ENCODE results near the gene SLC6A7. TPM values are rescaled to one million over a fixed set of nuclear protein-coding genes. Genes with fewer than 3 reads are reported as not detected.

The SLC6A7 gene
- total RNA-seq, 1 donor from 2014 or later = not detected

DNA sequence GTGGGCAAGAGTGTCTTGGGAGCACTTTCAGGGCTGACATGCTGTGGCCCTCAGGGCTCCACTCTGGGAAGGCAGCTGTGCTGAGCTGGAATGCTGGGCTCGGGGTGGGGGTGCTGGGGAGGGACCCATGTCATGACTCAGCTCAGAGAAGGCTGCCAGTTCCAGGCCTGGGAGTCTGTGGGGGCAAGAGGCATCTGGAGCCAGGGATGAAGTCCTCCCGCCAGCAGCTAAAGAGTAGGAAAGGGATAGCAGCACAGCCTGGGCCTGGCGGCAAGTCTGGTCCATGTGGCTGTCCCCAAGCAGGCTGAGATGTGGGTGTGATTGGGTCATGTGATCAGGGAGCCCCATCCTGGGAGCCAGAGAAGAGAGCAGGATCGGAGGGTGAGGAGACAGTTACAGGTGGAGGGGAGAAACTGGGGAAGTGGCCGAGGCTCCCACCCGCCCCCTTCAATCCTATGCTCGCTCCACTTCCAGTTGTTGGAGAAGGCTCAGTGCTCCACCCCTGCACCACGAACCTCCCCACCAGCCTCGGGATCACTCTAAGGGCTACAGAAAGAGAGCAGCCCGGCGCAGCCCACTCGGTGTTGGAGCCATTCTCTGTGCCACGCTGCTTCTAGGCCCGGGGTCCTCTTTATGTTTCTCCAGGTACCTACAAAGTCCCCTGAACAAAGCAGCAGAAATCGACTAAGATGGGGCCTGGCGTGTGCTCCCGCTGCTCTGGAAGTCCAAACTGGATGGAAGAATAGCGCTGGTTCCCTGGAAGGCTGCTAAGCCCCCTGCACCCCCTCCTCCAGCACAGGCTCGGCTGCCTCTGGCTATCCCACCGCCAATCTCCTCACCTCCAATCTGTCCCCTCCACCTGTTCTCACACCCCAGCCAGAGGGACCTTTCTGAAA, 46.3 kb upstream of the SLC6A7 start:
- DNase-seq (no peak), ATAC-seq (peak; percentile 29)
- H3K9me3 ChIP-seq = no peaks in the 10 kb centered on the region
- H3K4me3 ChIP-seq = peak overlapping the region; percentile 16
- H3K4me1 ChIP-seq = peaks cover 53% of the 10 kb centered on the region
- TF ChIP-seq, protein P1, sequence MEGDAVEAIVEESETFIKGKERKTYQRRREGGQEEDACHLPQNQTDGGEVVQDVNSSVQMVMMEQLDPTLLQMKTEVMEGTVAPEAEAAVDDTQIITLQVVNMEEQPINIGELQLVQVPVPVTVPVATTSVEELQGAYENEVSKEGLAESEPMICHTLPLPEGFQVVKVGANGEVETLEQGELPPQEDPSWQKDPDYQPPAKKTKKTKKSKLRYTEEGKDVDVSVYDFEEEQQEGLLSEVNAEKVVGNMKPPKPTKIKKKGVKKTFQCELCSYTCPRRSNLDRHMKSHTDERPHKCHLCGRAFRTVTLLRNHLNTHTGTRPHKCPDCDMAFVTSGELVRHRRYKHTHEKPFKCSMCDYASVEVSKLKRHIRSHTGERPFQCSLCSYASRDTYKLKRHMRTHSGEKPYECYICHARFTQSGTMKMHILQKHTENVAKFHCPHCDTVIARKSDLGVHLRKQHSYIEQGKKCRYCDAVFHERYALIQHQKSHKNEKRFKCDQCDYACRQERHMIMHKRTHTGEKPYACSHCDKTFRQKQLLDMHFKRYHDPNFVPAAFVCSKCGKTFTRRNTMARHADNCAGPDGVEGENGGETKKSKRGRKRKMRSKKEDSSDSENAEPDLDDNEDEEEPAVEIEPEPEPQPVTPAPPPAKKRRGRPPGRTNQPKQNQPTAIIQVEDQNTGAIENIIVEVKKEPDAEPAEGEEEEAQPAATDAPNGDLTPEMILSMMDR (IDR thresholded peaks at IDR 0.05) = no peak
- H3K27me3 ChIP-seq = no peaks in the 10 kb centered on the region
- H3K36me3 ChIP-seq = no peaks in the 10 kb centered on the region
- intact Hi-C loops (cut with DNase I) = no loop called here
- peak overlapping the region; percentile 78 for H3K27ac ChIP-seq

DNA sequence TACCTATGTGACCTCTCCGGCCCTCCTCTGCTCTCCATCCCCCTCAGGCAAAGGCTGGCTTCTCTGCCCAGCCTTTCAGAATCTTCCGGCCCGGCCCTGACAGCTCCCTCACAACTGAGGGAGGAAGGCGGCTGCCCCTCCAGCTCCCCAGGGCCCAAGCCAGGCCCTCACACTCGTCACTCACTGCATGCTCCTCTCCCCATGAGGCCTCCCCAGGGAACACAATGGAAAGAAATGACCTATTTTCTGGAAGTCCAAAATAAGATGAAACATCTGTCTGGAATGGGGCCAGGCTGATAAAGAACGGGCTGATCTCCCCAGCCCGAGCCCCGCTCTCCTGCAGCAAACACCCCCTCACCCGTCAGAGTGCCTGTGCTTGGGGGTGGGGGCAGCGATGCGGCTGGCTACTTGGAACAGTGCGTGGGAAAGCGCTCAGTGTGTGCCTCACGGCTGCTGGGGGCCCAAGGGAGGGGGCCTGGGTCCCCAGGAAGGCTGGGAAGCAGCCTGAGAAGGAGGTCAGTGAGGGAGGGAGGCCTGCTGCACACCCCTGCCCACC, 45.5 kb upstream of the SLC6A7 start:
- H3K4me1 ChIP-seq = peaks cover 46% of the 10 kb centered on the region
- TF ChIP-seq, protein P1 (IDR thresholded peaks at IDR 0.05) = no peak
- ATAC-seq = peak; percentile 25
- no peaks in the 10 kb centered on the region for H3K36me3 ChIP-seq
- intact Hi-C loops (cut with DNase I) = no loop called here
- no peaks in the 10 kb centered on the region for H3K9me3 ChIP-seq
- no peak for DNase-seq
- peak overlapping the region; percentile 78 for H3K27ac ChIP-seq
- no peaks in the 10 kb centered on the region for H3K27me3 ChIP-seq
- peak overlapping the region; percentile 16 for H3K4me3 ChIP-seq

DNA sequence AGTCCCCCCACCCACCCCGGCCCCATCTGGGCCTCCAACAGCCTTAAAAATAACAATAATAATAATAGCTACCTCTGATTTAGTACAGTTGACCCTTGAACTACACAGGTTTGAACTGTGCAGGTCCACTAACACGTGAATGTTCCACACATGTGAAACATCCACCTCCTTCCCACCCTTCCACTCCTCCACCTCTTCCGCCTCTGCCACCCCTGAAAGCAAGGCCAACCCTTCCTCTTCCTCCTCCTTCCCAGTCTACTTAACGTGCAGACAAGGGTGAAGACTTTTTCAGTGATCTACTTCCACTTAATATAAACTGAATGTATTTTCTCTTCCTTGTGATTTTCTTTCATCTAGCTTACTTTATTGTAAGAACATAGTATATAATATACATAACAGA, 45.0 kb upstream of the SLC6A7 start:
- no peak overlapping the region for H3K4me3 ChIP-seq

DNA sequence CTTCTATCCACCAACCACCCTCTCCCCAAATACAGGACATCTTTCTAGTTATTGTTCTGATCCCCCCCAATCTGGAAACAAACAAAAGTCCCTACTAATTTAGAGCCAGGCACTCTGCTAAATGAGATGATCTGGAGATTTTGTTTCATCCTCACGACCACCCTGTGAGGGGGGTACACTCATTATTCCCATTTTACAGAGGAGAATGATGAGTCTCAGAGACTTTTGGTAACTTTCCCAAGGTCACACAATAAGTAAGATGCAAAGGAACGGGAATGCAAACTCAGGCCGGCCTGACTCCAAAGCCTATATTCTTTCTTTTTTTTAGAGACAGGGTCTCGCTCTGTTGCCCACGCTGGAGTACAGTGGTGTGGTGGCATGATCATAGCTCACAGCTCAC, 43.6 kb upstream of the SLC6A7 start:
- Histone ChIP-seq H3K4me3 (no peak overlapping the region), H3K36me3 (peaks cover 4% of the 10 kb centered on the region), H3K4me1 (peaks cover 35% of the 10 kb centered on the region), H3K27me3 (no peaks in the 10 kb centered on the region), H3K27ac (no peak overlapping the region), H3K9me3 (no peaks in the 10 kb centered on the region)
- TF ChIP-seq, protein P1 (IDR thresholded peaks at IDR 0.05) = no peak
- intact Hi-C loops (cut with DNase I) = no loop called here
- ATAC-seq = no peak
- no peak for DNase-seq

More for the DNA sequence above, 45.0 kb upstream of the SLC6A7 start:
- DNase-seq (no peak), ATAC-seq (no peak)
- H3K27me3 ChIP-seq = no peaks in the 10 kb centered on the region
- no peaks in the 10 kb centered on the region for H3K9me3 ChIP-seq
- H3K27ac ChIP-seq = peak overlapping the region; percentile 55
- peaks cover 42% of the 10 kb centered on the region for H3K4me1 ChIP-seq
- no peaks in the 10 kb centered on the region for H3K36me3 ChIP-seq
- TF ChIP-seq, protein P1 (IDR thresholded peaks at IDR 0.05) = no peak
- intact Hi-C loops (cut with DNase I) = no loop called here

DNA sequence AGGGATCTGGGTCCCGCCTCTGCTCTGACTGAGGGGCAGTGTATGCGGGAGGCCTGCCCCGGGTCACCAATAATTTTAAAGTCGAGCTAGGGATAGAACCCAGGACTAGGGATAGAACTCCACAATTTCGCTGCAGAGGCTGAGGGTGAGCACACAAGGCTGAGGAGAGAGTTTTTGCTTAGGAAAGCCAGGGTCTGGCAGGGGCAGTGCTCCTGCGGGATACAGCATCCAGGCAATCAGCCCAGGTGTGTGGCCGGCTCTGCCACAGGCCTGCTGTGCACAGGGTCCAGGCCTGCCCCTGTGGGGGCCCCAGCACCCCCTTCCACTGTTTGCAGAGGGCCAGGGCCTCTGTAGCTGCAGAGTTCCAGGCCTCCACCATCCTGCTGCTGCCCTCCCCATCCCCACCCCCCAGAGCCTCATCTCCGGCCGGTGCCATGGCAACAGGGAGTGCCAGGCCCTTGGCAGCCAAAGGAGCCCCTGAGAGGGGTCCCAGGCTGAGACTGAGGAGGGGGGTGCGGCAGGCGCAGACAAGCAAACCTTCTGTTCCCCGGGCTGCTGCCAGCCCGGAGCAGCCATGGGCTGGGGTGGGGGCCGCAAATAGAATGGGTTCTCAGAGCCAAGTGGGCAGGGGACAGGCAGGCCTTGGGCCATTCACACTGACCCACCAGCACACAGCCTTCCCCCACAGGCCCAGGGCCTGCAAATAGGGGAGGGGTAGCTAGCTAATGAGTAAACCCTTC, 42.8 kb upstream of the SLC6A7 start:
- Histone ChIP-seq H3K9me3 (no peaks in the 10 kb centered on the region), H3K4me1 (peaks cover 27% of the 10 kb centered on the region), H3K36me3 (peaks cover 5% of the 10 kb centered on the region), H3K27me3 (no peaks in the 10 kb centered on the region), H3K27ac (no peak overlapping the region), H3K4me3 (no peak overlapping the region)
- no peak for DNase-seq
- intact Hi-C loops (cut with DNase I) = no loop called here
- ATAC-seq = no peak
- TF ChIP-seq, protein P1 (IDR thresholded peaks at IDR 0.05) = no peak

Data from upper lobe of right lung (tissue), 1 donor.